Embryonic facial prominence (tissue), 1 donor: ENCODE results near the gene SLC49A3.
"Not testable (repeated sequence)": the region's sequence is repeated elsewhere in the genome, so short reads cannot be mapped to it uniquely, and the experiment has no call there.

Experiments used
- DNase-seq: peaks from one replicate; pipeline ENCODE4 v3.0.0-alpha.2; 2016; ENCODE audit errors: extremely low spot score

The SLC49A3 gene

GRCh38 chr4:722169-722725 is 33.3 kb upstream of the SLC49A3 start:
- no peak for DNase-seq

- no peak for DNase-seq
Measured at GRCh38 chr4:721261-722168, 32.6 kb upstream of the SLC49A3 start.

GRCh38 chr4:720111-720860 is 31.3 kb upstream of the SLC49A3 start:
- no peak for DNase-seq

GRCh38 chr4:718460-718859 is 29.5 kb upstream of the SLC49A3 start:
- no peak for DNase-seq

GRCh38 chr4:717601-718320 is 28.8 kb upstream of the SLC49A3 start:
- no peak for DNase-seq

GRCh38 chr4:714087-714486 is 25.1 kb upstream of the SLC49A3 start:
- DNase-seq, result no peak

- DNase-seq, result no peak
Measured at GRCh38 chr4:712916-713632, 24.1 kb upstream of the SLC49A3 start.

GRCh38 chr4:712093-712492 is 23.1 kb upstream of the SLC49A3 start:
- no peak for DNase-seq

- no peak for DNase-seq
Measured at GRCh38 chr4:710916-711315, 22.0 kb upstream of the SLC49A3 start.

- DNase-seq, result no peak
Measured at GRCh38 chr4:710116-710515, 21.2 kb upstream of the SLC49A3 start.

- no peak for DNase-seq
Measured at GRCh38 chr4:709348-709747, 20.4 kb upstream of the SLC49A3 start.

GRCh38 chr4:708631-708933 is 19.6 kb upstream of the SLC49A3 start:
- DNase-seq, result no peak

GRCh38 chr4:707929-708630 is 19.1 kb upstream of the SLC49A3 start:
- no peak for DNase-seq

- DNase-seq, result no peak
Measured at GRCh38 chr4:706834-707598, 18.1 kb upstream of the SLC49A3 start.

- not testable (repeated sequence) for DNase-seq
Measured at GRCh38 chr4:706083-706633, 17.2 kb upstream of the SLC49A3 start.

- DNase-seq, result peak; percentile 92
Measured at GRCh38 chr4:705278-706082, 16.5 kb upstream of the SLC49A3 start, which contains the start of gene PCGF3. TSS of gene PCGF3 (plus strand) at chr4:705832. CDS start at chr4:733681, 27,849 bp downstream.

GRCh38 chr4:704971-705277 is 16.0 kb upstream of the SLC49A3 start:
- no peak for DNase-seq

GRCh38 chr4:704198-704891 is 15.4 kb upstream of the SLC49A3 start:
- DNase-seq, result no peak
